HepG2 (cell line): ENCODE results near the gene KISS1R. TPM values are rescaled to one million over a fixed set of nuclear protein-coding genes. Genes with fewer than 3 reads are reported as not detected.

Source experiments
- AKAP8 ChIP-seq: sonication (generic); formaldehyde crosslinking; IDR thresholded peaks from 2 replicates; pipeline ENCODE4 v1.5.1; 2020; ENCODE audit warnings: mild to moderate bottlenecking, missing genetic modification reagents
- ATM ChIP-seq: fragments of 450-650 bp; IDR thresholded peaks from 2 replicates; pipeline ENCODE4 v1.7.1; 2017; ENCODE audit warnings: mild to moderate bottlenecking, borderline replicate concordance
- LRRFIP1 ChIP-seq: sonication (generic); formaldehyde crosslinking; conservative IDR thresholded peaks from 2 replicates; pipeline ENCODE4 v1.4.0; 2020; ENCODE audit warnings: missing genetic modification reagents
- SRY ChIP-seq: sonication (generic); formaldehyde crosslinking; IDR thresholded peaks from 2 replicates; pipeline ENCODE4 v1.8.0; 2022; ENCODE audit warnings: mild to moderate bottlenecking, missing genetic modification reagents
- YY1 ChIP-seq: IDR thresholded peaks from 2 replicates; pipeline ENCODE4 v1.6.1; 2011; ENCODE audit warnings: low read length, low read depth, moderate library complexity, mild to moderate bottlenecking; ENCODE audit not compliant: insufficient read depth, insufficient replicate concordance
- ZBTB7B ChIP-seq: sonication (generic); formaldehyde crosslinking; IDR thresholded peaks from 2 replicates; pipeline ENCODE4 v1.4.0; 2020; ENCODE audit warnings: missing genetic modification reagents
- ZFP90 ChIP-seq: sonication (generic); formaldehyde crosslinking; IDR thresholded peaks from 2 replicates; pipeline ENCODE4 v1.8.0; 2022; ENCODE audit warnings: missing genetic modification reagents, mild to moderate bottlenecking, inconsistent platforms, borderline replicate concordance
- ZNF230 ChIP-seq: sonication (generic); formaldehyde crosslinking; IDR thresholded peaks from 2 replicates; pipeline ENCODE4 v1.4.0; 2020; ENCODE audit warnings: mild to moderate bottlenecking, missing genetic modification reagents
- ZNF281 ChIP-seq: sonication (generic); formaldehyde crosslinking; IDR thresholded peaks from 2 replicates; pipeline ENCODE4 v1.4.0; 2020; ENCODE audit warnings: missing genetic modification reagents, borderline replicate concordance
- ZNF724P ChIP-seq: sonication (generic); formaldehyde crosslinking; IDR thresholded peaks from 2 replicates; pipeline ENCODE4 v1.8.0; 2022; ENCODE audit warnings: missing genetic modification reagents, borderline replicate concordance
- polyA plus RNA-seq, 8 experiments: library from polyadenylated mRNA; depleted of rRNA in 3 of 8; stranded (reverse) in 7 of 8; unstranded in 1 of 8; fragments of >200 nt; fragmentation: Illumina TruSeq in 4 of 8; extraction: Trizol in 4 of 8; gene quantifications; 2 replicates each; pipeline versions ENCODE4 v1.2.1 to v1.2.3, GENCODE V29; 2011 to 2016; ENCODE audit warnings: low read depth in 4 of 8, missing spikeins in 1 of 8, mixed read lengths in 1 of 8; ENCODE audit not compliant: insufficient read depth in 1 of 8
- total RNA-seq, 5 experiments: library from RNA; depleted of rRNA; stranded (reverse); fragments of >200 nt; fragmentation: Illumina TruSeq; extraction: Trizol; gene quantifications; 2 replicates each; pipeline ENCODE4 v1.2.3, GENCODE V29; 2016; ENCODE audit warnings: low read depth in 1 of 5

The KISS1R gene
- total and polyA plus RNA-seq, 2 of the 13 experiments (the other 11 are each of a cell fraction or from before 2014, with no cell fraction given) = 1.1 to 10.2 TPM

GRCh38 chr19:960020-960419 is 42.9 kb downstream of the KISS1R start (continued):
- TF ChIP-seq ZNF724P (CRISPR knock-in tag) (no peak), ZFP90 (CRISPR knock-in tag) (no peak), ZNF281 (CRISPR knock-in tag) (peak; percentile 14; the same call in 1 of the 2 replicates), SRY (CRISPR knock-in tag) (no peak), ZNF230 (CRISPR knock-in tag) (no peak), ATM (no peak), ZBTB7B (CRISPR knock-in tag) (no peak), LRRFIP1 (CRISPR knock-in tag) (no peak), AKAP8 (CRISPR knock-in tag) (no peak), YY1 (no peak)
- TF ChIP-seq, all 625 proteins: peak for 30
